Spleen (tissue), 11 donors: ENCODE results near the gene ASTN1. TPM values are rescaled to one million over a fixed set of nuclear protein-coding genes. Genes with fewer than 3 reads are reported as not detected.

ENCODE experiments used
- DNase-seq: peaks from one replicate; pipeline ENCODE4 v3.0.0-alpha.2; 2020
- H3K27ac ChIP-seq, 8 donors: fragments of 200-600 bp; sonication (generic) in 7 of 8; 1 replicate in 4 of 8; 2 replicates in 4 of 8; pipeline versions ENCODE4 v1.5.0 to v1.8.0; 2016 to 2021; ENCODE audit warnings: inconsistent platforms in 4 of 8, mild to moderate bottlenecking in 4 of 8, moderate library complexity in 1 of 8
- H3K27me3 ChIP-seq, 7 donors: fragments of 200-600 bp; sonication (generic) in 6 of 7; replicated peaks in 1 of 7; 1 replicate in 4 of 7; 2 replicates in 3 of 7; pipeline versions ENCODE4 v1.5.0 to v1.8.0; 2016 to 2021; ENCODE audit warnings: inconsistent platforms in 3 of 7, mild to moderate bottlenecking in 1 of 7
- H3K36me3 ChIP-seq, 6 donors: fragments of 200-600 bp; sonication (generic) in 5 of 6; 1 replicate in 4 of 6; 2 replicates in 2 of 6; pipeline versions ENCODE4 v1.5.0 to v1.8.0; 2016 to 2021; ENCODE audit warnings: inconsistent platforms in 2 of 6
- H3K4me1 ChIP-seq, 6 donors: fragments of 200-600 bp; sonication (generic) in 5 of 6; 1 replicate in 3 of 6; 2 replicates in 3 of 6; pipeline versions ENCODE4 v1.5.0 to v1.8.0; 2016 to 2021; ENCODE audit warnings: inconsistent platforms in 3 of 6
- H3K4me3 ChIP-seq, 8 donors: fragments of 200-600 bp; sonication (generic) in 7 of 8; 1 replicate in 4 of 8; 2 replicates in 4 of 8; pipeline versions ENCODE4 v1.5.0 to v1.8.0; 2016 to 2021; ENCODE audit warnings: inconsistent platforms in 4 of 8, mild to moderate bottlenecking in 4 of 8, moderate library complexity in 2 of 8
- H3K9me3 ChIP-seq, 8 donors: fragments of 200-600 bp; sonication (generic) in 7 of 8; 1 replicate in 4 of 8; 2 replicates in 4 of 8; pipeline versions ENCODE4 v1.5.0 to v1.8.0; 2016 to 2021; ENCODE audit warnings: inconsistent platforms in 4 of 8
- POLR2A ChIP-seq, 3 donors: fragments of 450-650 bp; IDR thresholded peaks; one replicate each; pipeline ENCODE4 v1.5.1; 2017; ENCODE audit warnings: antibody characterized with exemption in 3 of 3, mild to moderate bottlenecking in 1 of 3
- POLR2AphosphoS5 ChIP-seq, 3 donors: sonication (generic); formaldehyde crosslinking; IDR thresholded peaks; one replicate each; pipeline ENCODE4 v1.5.1; 2017; ENCODE audit warnings: antibody characterized with exemption in 3 of 3
- WGBS, 5 donors: extraction: QIAGEN DNeasy Blood & Tissue Kit in 3 of 5; methylation state at CpG; one replicate each; pipeline versions ENCODE4 v1.1.5 to v1.1.7; 2013 to 2018; 5-methylcytosine and 5-hydroxymethylcytosine counted together
- intact Hi-C: fragments of 100-400 bp; cut with DNase I; formaldehyde crosslinking; loops from one replicate; pipeline ENCODE4 v1.15.0; 2023; ENCODE audit warnings: low total_unique reads
- polyA plus RNA-seq, 3 donors: library from polyadenylated mRNA; stranded (reverse); fragments of 200-250 nt; gene quantifications; one replicate each; pipeline ENCODE4 v1.2.1, GENCODE V29; 2013
- total RNA-seq, 7 donors: library from RNA; depleted of rRNA in 3 of 7; stranded (reverse); fragments of >200 nt in 3 of 7; fragmentation: NEBNext Ultra II Directional in 4 of 7; extraction: Animal tissue kit (Norgen Biotek cat#: 25700) in 4 of 7; gene quantifications; one replicate each; pipeline versions ENCODE4 v1.1.0 to v1.2.1, GENCODE V29; 2016 to 2021
- TF ChIP-seq, protein P1 (sequence below), 11 experiments: fragments of 200-600 bp in 7 of 11; fragments of 450-650 bp in 4 of 11; sonication (generic) in 4 of 11; IDR thresholded peaks in 8 of 11; conservative IDR thresholded peaks in 3 of 11; 1 replicate in 7 of 11; 2 replicates in 4 of 11; pipeline versions ENCODE4 v1.4.0 to v1.8.0; 2016 to 2021; ENCODE audit warnings: antibody characterized with exemption in 11 of 11, inconsistent platforms in 4 of 11, mild to moderate bottlenecking in 1 of 11
- donor health status: healthy with polysubstance abuse.
- donor health status: DM: no; HTN: no; CAD: no; lungs with moderate emphysema.
- donor health status: DM: no; HTN: no; CAD: no.
- donor health status: Bipolar disorder and iron deficiency.
- donor health status: healthy.
- donor health status: DM: no; HTN: no; CAD: no.
- donor health status: DM: yes; HTN: yes; CAD: no.

Gene ASTN1
- total and polyA plus RNA-seq, 10 donors = 0.56 to 7.5 (median 4.2) TPM

- Histone ChIP-seq H3K9me3 (no peaks in the 10 kb centered on the region), H3K27me3 (no peaks in the 10 kb centered on the region), H3K27ac (no peak overlapping the region), H3K4me3 (no peak overlapping the region), H3K36me3 (no peaks in the 10 kb centered on the region), H3K4me1 (no peaks in the 10 kb centered on the region)
- intact Hi-C loops = no loop called here
- TF ChIP-seq, protein P1, sequence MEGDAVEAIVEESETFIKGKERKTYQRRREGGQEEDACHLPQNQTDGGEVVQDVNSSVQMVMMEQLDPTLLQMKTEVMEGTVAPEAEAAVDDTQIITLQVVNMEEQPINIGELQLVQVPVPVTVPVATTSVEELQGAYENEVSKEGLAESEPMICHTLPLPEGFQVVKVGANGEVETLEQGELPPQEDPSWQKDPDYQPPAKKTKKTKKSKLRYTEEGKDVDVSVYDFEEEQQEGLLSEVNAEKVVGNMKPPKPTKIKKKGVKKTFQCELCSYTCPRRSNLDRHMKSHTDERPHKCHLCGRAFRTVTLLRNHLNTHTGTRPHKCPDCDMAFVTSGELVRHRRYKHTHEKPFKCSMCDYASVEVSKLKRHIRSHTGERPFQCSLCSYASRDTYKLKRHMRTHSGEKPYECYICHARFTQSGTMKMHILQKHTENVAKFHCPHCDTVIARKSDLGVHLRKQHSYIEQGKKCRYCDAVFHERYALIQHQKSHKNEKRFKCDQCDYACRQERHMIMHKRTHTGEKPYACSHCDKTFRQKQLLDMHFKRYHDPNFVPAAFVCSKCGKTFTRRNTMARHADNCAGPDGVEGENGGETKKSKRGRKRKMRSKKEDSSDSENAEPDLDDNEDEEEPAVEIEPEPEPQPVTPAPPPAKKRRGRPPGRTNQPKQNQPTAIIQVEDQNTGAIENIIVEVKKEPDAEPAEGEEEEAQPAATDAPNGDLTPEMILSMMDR (IDR thresholded peaks at IDR 0.05 in 8 of 11, conservative IDR thresholded peaks at IDR 0.05 in 3 of 11) = no peak
- TF ChIP-seq POLR2AphosphoS5 (IDR thresholded peaks at IDR 0.05) (no peak), POLR2A (IDR thresholded peaks at IDR 0.05) (no peak)
- DNase-seq = no peak
- 60 to 84% (median 71%) methylated on average over 2 of the region's 2 CpGs for WGBS, 5 donors
These were observed 326.8 kb downstream of the ASTN1 start for GRCh38 chr1:176837708-176838107.

DNA sequence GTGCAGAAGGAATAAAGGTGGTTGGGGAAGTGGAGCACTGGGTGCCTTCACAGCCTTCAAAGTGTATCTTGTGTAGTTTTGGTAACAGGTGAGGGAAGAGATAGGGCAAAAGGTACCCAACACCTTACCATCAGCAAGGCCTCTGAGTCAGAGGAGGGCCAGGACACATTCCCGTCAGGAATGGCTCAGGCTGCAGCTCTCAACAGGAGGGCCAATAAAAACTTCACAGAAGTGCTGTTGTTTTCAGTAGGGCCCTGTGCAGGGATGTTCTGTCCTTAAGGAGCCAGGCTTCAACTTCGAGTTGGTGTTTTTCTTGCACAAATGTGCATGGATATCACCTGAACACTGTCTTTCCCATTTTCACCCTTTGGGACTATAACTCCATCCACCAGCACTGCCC is 333.4 kb downstream of the ASTN1 start:
- TF ChIP-seq POLR2A (IDR thresholded peaks at IDR 0.05) (no peak), POLR2AphosphoS5 (IDR thresholded peaks at IDR 0.05) (no peak)
- TF ChIP-seq, protein P1 (IDR thresholded peaks at IDR 0.05 in 8 of 11, conservative IDR thresholded peaks at IDR 0.05 in 3 of 11) = no peak
- H3K4me3 ChIP-seq = no peak overlapping the region
- no peak for DNase-seq
- intact Hi-C loops = no loop called here
- no peak overlapping the region for H3K27ac ChIP-seq
- H3K36me3 ChIP-seq = no peaks in the 10 kb centered on the region
- 43 to 71% (median 59%) methylated on average over 2 of the region's 2 CpGs for WGBS, 5 donors
- no peaks in the 10 kb centered on the region for H3K9me3 ChIP-seq
- peaks cover 0 to 2% (median 0%) of the 10 kb centered on the region in 7 donors for H3K27me3 ChIP-seq
- no peaks in the 10 kb centered on the region for H3K4me1 ChIP-seq

DNA sequence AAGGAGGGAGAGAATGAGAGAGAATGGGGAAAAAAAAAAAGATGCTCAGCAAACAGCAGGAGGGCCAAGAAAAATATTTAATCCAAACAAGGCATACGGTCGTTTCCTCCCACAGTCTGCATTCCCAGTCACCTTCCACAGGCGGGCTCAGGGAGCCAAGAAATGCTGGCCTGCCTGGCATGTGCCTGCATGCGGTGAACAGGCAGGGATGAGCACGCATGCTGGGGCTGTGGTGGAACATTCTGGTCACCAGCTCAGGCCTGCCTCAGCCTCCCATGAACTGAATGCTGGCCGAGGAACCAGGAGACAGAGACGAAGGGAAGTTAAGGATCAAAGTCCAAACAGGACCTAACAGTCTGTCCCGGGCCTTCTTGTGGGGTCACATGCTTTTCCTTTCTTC is 335.3 kb downstream of the ASTN1 start:
- H3K36me3 ChIP-seq = no peaks in the 10 kb centered on the region
- no peak overlapping the region for H3K4me3 ChIP-seq
- H3K4me1 ChIP-seq = no peaks in the 10 kb centered on the region
- peaks cover 0 to 4% (median 0%) of the 10 kb centered on the region in 7 donors for H3K27me3 ChIP-seq
- no peak overlapping the region for H3K27ac ChIP-seq
- TF ChIP-seq POLR2A (IDR thresholded peaks at IDR 0.05) = no peak
- no peak for TF ChIP-seq POLR2AphosphoS5 (IDR thresholded peaks at IDR 0.05)
- TF ChIP-seq, protein P1 (IDR thresholded peaks at IDR 0.05 in 8 of 11, conservative IDR thresholded peaks at IDR 0.05 in 3 of 11) = no peak
- intact Hi-C loops = no loop called here
- DNase-seq = no peak
- H3K9me3 ChIP-seq = no peaks in the 10 kb centered on the region
- WGBS, 5 donors = 68 to 82% (median 70%) methylated on average over 8 of the region's 8 CpGs

GRCh38 chr1:176826265-176826664 is 338.2 kb downstream of the ASTN1 start:
- intact Hi-C loops = no loop called here

More at GRCh38 chr1:176826265-176826664, 338.2 kb downstream of the ASTN1 start:
- no peaks in the 10 kb centered on the region for H3K36me3 ChIP-seq
- no peaks in the 10 kb centered on the region for H3K4me1 ChIP-seq
- TF ChIP-seq, protein P1 (IDR thresholded peaks at IDR 0.05 in 8 of 11, conservative IDR thresholded peaks at IDR 0.05 in 3 of 11) = no peak
- TF ChIP-seq POLR2A (IDR thresholded peaks at IDR 0.05) (no peak), POLR2AphosphoS5 (IDR thresholded peaks at IDR 0.05) (no peak)
- H3K27me3 ChIP-seq = peaks cover 0 to 4% (median 0%) of the 10 kb centered on the region in 7 donors
- H3K9me3 ChIP-seq = no peaks in the 10 kb centered on the region
- H3K4me3 ChIP-seq = no peak overlapping the region
- WGBS, 5 donors = 29 to 52% (median 44%) methylated on average over 1 of the region's 1 CpG
- H3K27ac ChIP-seq = no peak overlapping the region
- DNase-seq = no peak
